Activated CD8-positive, alpha-beta memory T cell treated with anti-CD3 and anti-CD28 coated beads, Interleukin-2, amount 50 U/mL, for 24 hours (primary cell): ENCODE data around the gene KRT84.

Experiments used
- DNase-seq: peaks from one replicate; pipeline ENCODE4 v3.0.0-alpha.2; 2020; ENCODE audit errors: extremely low read depth

The KRT84 gene

GRCh38 chr12:52342781-52343490, 42.5 kb downstream of the KRT84 start:
- DNase-seq = no peak

DNA sequence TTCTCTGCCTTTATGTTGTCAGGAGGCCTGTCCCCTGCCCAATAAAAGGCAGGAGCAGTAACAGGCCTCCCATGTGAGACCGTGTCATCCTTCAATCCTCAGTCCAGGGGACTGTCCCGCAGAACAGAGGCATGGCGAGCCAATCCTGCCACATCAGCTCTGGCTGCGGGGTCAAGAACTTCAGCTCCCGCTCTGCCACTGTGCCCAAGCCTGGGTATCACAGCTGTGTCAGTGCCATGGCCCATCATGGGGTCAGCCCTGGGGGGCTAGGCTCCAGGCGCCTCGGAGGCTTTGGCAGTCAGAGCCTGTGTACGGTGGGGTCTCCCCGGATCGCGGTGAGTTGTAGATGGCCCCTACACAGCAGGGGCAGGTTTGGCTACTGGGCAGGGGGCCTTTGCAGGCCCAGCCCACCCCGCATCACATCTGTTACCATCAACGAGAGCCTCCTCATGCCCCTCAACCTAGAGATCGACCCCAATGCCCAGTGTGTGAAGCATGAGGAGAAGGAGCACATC, 44.3 kb downstream of the KRT84 start:
- DNase-seq = no peak

GRCh38 chr12:52338241-52338960, 47.1 kb downstream of the KRT84 start:
- no peak for DNase-seq

DNA sequence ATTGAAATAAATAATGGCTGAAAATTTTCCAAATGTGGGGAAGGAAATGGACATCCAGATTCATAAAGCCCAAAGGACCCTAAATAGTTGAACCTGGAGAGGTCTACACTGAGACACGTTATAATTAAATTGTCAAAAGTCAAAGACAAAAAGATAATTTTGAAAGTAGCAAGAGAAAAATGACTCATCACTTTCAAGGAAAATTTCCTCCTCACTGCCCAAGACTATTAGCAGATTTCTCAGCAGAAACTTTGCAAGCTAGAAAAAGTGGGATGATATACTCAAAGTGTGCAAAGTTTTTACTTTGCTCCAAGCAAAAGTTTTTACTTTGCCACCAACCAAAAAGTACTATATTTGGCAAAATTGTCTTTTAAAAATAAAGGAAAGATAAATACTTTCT, 48.4 kb downstream of the KRT84 start:
- DNase-seq = no peak

- DNase-seq = no peak
Observed at GRCh38 chr12:52336641-52337040, 48.8 kb downstream of the KRT84 start.

GRCh38 chr12:52335598-52336262, 49.7 kb downstream of the KRT84 start:
- no peak for DNase-seq

DNA sequence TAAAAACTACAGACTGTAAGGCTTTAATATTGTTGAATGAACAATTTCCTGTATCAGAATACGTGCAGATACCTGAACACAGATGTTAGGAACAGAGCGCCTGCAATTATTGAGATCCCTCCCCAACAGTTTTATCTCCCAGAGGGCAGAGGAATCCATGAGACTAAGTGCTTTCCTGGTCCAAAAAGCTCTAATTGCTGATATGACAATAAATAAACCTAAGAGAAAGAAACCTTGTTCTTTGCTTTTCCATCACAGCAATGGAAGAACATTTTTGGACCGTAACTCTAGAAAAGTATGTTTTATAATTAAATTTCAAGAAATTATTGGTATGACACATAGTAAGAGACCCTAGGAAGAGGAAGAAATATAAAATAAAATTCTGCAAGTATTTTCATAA, 51.3 kb downstream of the KRT84 start:
- DNase-seq = no peak

GRCh38 chr12:52333321-52333720, 52.1 kb downstream of the KRT84 start:
- DNase-seq = no peak

- no peak for DNase-seq
Observed at GRCh38 chr12:52332381-52332780, 53.1 kb downstream of the KRT84 start.

DNA sequence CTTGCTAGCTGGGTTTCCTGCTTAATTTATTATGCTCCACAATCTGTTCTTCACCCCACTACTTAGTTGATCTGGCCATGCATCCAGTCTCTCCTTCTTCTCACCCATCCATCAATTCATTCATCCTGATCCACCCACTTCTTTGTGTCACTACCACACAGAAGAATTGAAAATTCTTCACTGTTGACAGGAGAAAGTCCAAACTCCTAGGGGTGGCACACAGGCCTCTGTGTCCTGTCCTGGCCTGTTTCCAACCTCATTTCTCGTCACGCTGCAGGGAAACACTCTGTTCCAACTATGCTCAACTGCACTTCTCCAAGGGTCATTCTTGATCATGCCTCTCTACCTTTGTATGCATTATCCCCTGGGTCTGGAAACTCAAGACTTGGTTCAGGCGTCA, 53.6 kb downstream of the KRT84 start:
- DNase-seq = no peak

- no peak for DNase-seq
Observed at GRCh38 chr12:52331039-52331438, 54.4 kb downstream of the KRT84 start.

- DNase-seq = no peak
Observed at GRCh38 chr12:52327830-52328500, 57.5 kb downstream of the KRT84 start.
